GM10847 (cell line): ENCODE data around the gene GPR158.

Experiments
- POLR2A ChIP-seq: IDR thresholded peaks from 2 replicates; pipeline ENCODE4 v1.6.1; 2011; ENCODE audit not compliant: insufficient read length; ENCODE audit errors: extremely low read depth

The GPR158 gene

DNA sequence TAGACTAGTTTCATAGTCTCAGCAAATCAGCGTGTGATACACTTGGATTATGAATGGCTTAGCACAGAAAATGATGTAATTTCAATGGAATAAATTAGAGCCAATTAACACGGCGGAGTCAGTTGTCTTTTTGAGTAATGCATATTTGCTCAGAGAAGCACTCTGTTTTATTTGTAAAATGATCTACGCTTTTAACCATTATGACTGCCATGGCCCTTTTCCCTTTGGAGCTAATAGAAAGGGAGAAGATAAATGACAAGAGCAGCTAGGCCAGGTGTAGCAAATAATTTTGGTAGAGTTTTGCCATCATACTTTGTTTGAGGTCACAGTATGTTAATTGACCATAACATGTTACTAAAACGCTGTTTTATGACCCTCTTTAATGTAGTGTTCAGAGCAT, 86.8 kb downstream of the GPR158 start:
- no peak for TF ChIP-seq POLR2A

DNA sequence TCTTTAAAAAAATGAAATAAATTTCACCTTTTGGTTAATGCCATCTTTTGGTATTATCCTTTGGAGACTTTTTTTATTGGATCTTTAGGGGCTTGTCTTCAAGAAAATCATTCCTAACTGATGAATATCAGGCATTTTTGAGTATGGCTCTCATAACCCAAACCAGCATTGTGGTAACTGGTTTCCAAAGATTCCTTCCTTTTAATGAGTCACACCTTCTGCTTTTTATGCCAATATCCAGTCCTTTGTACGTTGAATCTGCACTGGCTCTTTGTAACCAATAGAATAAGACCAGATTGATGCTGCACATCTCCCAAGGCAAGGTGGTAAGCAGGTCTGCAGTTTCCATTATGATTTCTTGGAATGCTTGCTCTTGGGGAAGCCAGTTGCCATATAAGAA, 89.1 kb downstream of the GPR158 start:
- no peak for TF ChIP-seq POLR2A

DNA sequence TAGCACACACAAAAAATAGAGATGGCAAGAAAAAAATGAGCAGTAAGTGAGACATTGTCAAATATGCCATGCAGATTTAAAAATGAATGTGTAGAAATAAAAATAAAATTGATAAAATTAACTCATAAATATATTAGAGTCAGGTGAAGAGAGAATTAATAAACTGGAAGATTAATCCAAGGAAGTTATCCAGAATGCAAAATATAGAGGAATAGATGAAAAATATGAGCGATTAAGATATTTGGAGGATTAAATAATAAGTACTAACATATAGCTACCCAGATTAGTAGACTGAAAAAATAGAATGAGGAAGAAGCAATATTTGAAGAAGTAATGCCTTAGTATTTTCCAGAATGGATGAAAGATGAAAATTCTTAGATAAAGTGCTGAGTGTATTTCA, 103.4 kb downstream of the GPR158 start:
- no peak for TF ChIP-seq POLR2A

DNA sequence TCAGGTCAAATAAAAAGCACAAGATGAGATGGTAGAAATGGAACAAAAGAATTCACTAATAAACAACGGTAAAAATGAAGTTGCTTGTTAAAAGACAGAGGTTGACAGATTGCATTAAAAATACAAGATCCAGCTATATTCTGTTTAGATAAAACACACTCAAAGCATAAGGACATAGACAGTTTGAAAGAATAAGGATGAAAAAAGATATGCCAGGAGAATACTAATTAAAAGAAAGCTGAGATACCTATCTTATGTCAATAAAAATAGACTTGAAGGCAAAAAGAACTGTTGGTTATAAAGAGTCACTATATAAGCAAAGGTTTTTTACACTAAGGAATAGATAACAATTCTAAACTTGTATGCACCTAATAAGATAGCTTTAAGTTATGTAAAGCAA, 105.3 kb downstream of the GPR158 start:
- no peak for TF ChIP-seq POLR2A

DNA sequence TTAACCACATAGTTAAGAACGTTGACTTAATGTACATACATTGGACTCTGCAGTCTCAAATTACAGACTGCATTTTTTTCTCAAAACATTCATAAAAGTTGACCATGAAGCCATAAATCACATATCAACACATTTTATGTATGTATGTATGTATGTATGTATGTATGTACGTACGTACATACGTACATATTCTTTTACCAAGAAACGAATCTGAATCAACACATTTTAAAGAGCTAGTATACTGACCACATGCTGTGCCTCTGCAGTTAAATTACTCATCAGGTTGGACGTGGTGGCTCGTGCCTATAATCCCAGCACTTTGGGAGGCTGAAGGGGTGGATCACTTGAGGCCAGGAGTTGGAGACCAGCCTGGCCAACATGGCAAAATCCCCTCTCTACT, 105.8 kb downstream of the GPR158 start:
- no peak for TF ChIP-seq POLR2A

DNA sequence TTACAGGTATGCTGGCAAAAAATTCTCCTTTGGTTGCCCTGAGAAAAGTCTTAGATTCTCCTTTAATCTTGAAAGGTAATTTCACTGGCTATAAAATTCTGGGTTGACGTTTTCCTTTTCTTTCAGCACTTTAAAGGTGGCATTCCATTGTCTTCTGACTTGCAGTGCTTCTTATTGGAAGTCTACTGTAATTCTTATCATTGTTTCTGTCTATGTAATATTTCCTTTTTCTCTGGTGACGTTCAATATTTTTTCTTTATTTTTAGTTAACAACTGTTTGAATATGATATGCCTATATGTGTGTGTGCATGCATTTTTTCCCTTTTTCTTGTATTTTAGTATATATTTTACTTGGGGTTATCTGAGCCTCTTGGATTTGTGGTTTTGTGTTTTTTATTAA, 111.0 kb downstream of the GPR158 start:
- no peak for TF ChIP-seq POLR2A

DNA sequence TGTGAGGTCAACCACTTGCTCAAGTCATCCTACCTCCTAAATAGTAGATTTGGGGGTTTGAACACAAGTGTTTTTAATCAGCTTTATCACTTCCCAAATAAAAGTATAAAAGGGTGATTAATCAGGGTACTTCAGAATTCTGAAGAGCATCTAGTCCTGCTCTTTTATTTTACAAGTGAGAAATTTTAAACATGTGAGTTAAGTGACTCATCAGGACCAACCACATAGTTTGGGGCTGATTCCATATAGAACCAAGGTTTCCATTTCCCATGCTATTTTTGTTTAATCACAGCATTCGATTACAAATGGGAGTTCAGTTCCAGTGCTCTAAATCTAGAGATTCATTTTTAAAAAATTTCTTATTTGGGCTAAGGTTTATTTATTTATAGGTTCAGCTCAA, 113.4 kb downstream of the GPR158 start:
- TF ChIP-seq POLR2A: no peak

DNA sequence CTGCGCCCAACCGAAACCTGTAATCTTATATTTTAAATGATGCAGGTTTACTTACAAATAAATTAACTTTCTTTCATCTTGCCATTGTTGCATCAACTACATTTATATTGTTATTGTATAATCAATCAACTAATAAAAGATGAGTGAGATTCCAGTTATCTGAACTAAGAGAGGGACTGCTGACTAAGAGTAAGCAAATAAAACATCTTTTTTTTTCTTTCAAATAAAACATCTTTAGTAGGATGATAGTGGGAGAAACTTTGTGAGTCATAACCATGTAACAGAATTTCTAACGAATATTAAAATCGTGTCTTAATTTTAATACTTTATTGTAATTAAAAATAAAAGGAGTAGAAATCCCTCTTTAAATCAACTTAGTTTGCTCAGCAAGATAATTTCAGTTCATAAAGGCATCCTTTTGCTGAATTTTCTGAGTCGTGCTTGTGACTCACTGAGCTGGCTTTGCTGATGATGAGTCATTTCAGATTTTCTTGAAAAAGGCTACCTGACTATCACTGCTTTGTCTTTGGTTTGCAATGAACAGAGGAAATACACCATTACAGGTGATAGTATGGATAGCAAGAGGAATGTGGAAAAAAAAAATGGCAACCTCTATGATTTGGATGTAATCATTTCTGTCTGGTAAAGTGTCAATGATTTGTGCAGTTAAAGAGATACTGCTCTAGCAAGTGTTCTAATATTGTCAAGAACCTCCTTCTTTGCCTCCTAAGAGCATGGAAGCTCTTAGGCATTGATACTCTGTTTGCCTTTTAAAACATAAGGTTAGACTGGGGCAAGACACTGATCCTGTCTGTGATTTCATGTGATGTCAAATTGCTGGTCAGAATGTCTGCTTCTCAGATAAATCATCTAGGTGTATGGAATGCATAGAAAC, 119.5 kb downstream of the GPR158 start:
- no peak for TF ChIP-seq POLR2A

DNA sequence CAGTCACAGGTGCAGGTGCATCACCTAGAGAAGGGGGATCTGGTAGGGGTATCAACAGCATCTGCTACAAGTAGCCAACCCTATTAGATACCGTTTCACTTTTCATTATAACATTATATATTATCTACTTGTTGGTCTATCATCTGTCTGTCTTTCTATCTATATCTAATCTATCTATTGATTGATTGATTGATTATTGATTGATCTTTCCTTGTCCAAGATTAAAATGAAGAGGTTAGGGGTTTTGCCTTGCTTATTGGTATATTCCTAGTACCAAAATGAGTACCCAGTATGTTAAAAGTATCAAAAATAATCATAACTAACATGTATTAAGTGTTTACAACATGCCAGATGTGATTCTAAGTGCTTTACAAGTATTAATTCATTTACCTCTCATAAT, 121.5 kb downstream of the GPR158 start:
- TF ChIP-seq POLR2A: no peak

DNA sequence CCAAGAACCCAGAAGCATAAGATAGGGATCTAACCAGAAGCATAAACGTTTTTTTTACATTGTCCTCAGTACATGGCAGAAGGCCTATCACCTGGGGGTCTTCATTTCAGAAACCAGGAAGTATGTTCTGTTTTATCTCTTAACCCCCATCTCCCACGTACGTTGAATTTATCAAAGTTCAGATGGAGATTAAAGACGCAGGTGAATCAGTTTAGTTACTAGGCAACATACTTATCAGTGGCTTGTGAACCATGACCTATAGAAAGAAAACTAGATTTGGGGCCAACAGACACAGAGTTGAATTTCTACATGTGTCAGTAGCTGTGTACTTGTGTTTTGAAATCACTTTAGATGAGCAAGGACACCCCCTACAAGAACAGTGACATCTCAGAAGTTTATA, 122.7 kb downstream of the GPR158 start:
- no peak for TF ChIP-seq POLR2A

DNA sequence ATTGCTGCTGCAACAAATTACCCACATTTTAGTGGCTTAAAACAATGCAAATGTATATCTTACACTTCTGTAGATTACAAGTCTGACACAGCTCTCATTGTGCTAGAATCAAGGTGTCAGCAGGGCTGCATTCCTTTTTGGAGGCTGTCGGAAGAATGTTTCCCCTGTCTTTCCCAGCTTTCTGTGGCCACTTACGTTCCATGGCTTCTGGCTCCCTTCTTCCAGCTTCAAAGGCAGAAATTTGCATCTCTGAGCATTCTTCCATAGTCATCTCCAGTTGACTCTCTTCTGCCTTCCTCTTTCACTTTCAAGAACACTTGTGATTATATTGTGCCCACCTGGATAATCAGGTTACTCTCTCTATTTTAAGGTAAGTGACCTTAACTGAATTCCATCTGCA, 125.3 kb downstream of the GPR158 start:
- TF ChIP-seq POLR2A: no peak

DNA sequence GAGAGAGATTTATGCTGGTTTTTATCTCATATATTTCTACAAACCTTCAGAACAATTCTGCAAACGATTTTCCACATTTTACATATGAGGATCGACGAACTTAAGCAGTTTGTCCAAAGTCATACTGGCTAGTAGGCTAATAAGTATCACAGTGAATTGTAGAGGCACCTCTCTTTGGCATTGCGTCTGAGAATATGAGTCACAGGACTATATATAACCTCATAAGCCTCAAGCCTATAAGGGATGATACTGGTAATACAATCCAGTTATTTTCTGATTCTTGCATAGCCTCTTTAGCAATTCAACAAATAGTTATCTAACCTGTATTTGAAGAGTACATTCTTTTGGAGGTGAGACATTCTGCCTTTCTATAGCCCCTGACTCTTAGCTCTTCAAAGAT, 129.8 kb downstream of the GPR158 start:
- no peak for TF ChIP-seq POLR2A

DNA sequence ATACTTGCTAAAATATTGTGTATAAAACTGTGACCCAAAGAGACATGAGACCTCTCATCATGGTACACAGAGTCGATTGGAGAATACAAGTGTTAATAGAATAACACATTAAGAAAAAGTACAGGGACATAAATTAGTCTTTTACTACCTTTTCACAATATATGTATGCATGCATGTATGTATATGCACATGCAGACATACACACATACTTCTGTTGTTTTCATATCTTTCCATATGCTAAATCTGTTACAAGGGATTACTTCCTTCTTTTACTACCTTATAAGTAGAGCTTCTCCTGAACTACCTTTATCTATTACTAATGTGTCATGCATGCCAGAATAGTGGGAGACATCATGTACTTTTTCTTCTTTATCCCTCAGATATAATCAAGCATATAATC, 131.6 kb downstream of the GPR158 start:
- TF ChIP-seq POLR2A: no peak

DNA sequence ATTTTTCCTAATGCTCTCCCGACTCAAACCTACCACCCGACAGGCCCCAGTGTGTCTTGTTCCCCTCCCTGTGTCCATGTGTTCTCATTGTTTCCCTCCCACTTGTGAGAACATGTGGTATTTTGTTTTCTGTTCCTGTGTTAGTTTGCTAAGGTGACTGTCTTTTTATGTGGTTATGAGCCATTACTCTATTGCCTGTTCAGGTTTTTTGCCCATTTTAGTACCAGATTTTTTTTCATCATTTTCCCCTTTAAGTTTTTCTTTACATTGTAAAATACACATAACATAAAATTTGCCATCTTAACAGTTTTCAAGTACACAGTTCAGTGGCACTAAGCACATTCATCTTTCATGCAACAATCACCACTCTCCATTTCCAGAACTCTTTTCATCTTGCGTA, 133.5 kb downstream of the GPR158 start:
- TF ChIP-seq POLR2A: no peak

DNA sequence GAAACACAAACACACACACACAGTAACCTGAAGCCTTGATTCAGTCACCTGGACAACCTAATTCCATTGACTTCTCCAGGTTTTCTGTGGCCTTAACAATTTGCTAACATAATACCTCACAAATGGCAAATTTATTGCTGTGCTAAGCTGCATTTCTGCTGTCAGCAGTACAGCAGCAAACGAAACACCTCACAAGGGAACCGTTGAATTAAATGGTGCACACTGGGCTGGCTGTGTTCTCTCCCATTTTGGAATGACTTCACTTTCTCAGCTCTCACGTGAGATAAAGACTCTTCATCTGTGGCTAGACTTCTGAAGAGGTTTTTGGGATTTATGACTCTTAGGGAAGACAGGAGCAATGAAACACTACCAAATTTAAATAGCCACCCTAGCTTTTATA, 152.5 kb downstream of the GPR158 start:
- TF ChIP-seq POLR2A: no peak

DNA sequence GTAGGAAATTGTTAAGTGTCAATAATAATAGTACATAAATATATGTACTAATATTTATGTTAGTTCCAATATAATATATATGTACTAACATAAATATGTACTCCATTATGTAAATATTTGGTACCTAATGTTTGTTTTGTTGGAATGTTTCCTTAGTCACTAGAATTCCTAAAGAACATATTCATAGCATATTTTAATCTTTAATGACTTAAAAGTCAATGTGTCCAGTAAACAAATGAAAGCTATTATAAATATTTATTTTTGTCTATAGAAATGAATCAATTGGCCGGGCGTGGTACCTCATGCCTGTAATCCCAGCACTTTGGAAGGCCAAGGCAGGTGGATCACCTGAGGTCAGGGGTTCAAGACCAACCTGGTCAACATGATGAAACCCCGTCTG, 153.6 kb downstream of the GPR158 start:
- TF ChIP-seq POLR2A: no peak

DNA sequence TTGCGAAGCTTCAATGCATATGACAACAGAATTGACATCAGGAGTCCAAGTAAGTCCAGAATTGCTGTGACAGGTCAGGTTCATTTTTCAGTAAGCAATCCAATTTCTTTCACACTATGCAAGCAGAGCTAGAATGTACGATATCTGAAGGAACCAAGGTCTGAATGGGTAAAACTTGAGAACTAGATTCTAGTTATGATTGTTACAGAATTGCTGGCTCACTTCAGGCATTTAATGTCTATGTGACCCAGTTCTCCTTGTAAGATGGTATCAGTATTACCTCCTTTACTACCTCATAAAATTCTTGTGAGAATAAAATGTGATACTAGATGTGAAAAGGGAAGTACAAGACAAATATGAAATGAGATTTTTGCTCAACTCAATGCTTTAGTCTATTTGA, 159.6 kb downstream of the GPR158 start:
- no peak for TF ChIP-seq POLR2A
